Thyroid gland (tissue), 4 donors: Measurements from ENCODE around the gene MANEA. TPM values are rescaled to one million over a fixed set of nuclear protein-coding genes. Genes with fewer than 3 reads are reported as not detected.
"Not testable (repeated sequence)": the region's sequence is repeated elsewhere in the genome, so short reads cannot be mapped to it uniquely, and the experiment has no call there.

Experiments
- DNase-seq, 2 donors: peaks; one replicate each; pipeline ENCODE4 v3.0.0-alpha.2; 2019
- H3K27ac ChIP-seq, 3 donors: fragments of 200-600 bp; sonication (generic); 1 replicate in 2 of 3; 2 replicates in 1 of 3; pipeline ENCODE4 v1.5.1; 2016 to 2019; ENCODE audit warnings: mild to moderate bottlenecking in 1 of 3, moderate library complexity in 1 of 3
- H3K27me3 ChIP-seq: fragments of 200-600 bp; sonication (generic); one replicate; pipeline ENCODE4 v1.5.1; 2019
- H3K36me3 ChIP-seq, 2 donors: fragments of 200-600 bp; sonication (generic); one replicate each; pipeline ENCODE4 v1.5.1; 2016 to 2019
- H3K4me1 ChIP-seq, 2 donors: fragments of 200-600 bp; sonication (generic); one replicate each; pipeline ENCODE4 v1.5.1; 2017 to 2019
- H3K4me3 ChIP-seq, 3 donors: fragments of 200-600 bp; sonication (generic); replicated peaks in 1 of 3; 1 replicate in 2 of 3; 2 replicates in 1 of 3; pipeline ENCODE4 v1.5.1; 2016; ENCODE audit warnings: mild to moderate bottlenecking in 1 of 3
- H3K9me3 ChIP-seq: fragments of 200-600 bp; sonication (generic); one replicate; pipeline ENCODE4 v1.5.1; 2017
- POLR2A ChIP-seq, 2 donors: fragments of 450-650 bp; IDR thresholded peaks; one replicate each; pipeline ENCODE4 v1.6.1; 2017; ENCODE audit warnings: antibody characterized with exemption in 2 of 2, mild to moderate bottlenecking in 2 of 2, moderate library complexity in 1 of 2
- WGBS, 2 donors: methylation state at CpG; one replicate each; pipeline ENCODE4 v1.1.5; 2017; 5-methylcytosine and 5-hydroxymethylcytosine counted together
- intact Hi-C: fragments of 100-400 bp; cut with DNase I; formaldehyde crosslinking; loops from one replicate; pipeline ENCODE4 v1.15.1; 2023
- total RNA-seq, 4 donors: library from RNA; depleted of rRNA; stranded (reverse); fragments of >200 nt; gene quantifications; one replicate each; pipeline ENCODE4 v1.2.3, GENCODE V29; 2016
- TF ChIP-seq, protein P1 (sequence below), 6 experiments: fragments of 200-600 bp in 3 of 6; fragments of 450-650 bp in 3 of 6; sonication (generic) in 3 of 6; IDR thresholded peaks; one replicate each; pipeline ENCODE4 v1.5.1; 2016 to 2019; ENCODE audit warnings: antibody characterized with exemption in 6 of 6, mild to moderate bottlenecking in 2 of 6, inconsistent platforms in 1 of 6, moderate library complexity in 1 of 6

The MANEA gene
- total RNA-seq, 4 donors from 2014 or later = 9.6 to 13.6 (median 12.6) TPM

GRCh38 chr6:95581073-95581472, 3.7 kb downstream of the MANEA start:
- no peak overlapping the region for H3K4me3 ChIP-seq
- H3K4me1 ChIP-seq = peaks cover 7% of the 10 kb centered on the region in 2 donors
- H3K27ac ChIP-seq = no peak overlapping the region
- intact Hi-C loops = no loop called here
- no peaks in the 10 kb centered on the region for H3K9me3 ChIP-seq
- H3K36me3 ChIP-seq = no peaks in the 10 kb centered on the region
- TF ChIP-seq, protein P1, sequence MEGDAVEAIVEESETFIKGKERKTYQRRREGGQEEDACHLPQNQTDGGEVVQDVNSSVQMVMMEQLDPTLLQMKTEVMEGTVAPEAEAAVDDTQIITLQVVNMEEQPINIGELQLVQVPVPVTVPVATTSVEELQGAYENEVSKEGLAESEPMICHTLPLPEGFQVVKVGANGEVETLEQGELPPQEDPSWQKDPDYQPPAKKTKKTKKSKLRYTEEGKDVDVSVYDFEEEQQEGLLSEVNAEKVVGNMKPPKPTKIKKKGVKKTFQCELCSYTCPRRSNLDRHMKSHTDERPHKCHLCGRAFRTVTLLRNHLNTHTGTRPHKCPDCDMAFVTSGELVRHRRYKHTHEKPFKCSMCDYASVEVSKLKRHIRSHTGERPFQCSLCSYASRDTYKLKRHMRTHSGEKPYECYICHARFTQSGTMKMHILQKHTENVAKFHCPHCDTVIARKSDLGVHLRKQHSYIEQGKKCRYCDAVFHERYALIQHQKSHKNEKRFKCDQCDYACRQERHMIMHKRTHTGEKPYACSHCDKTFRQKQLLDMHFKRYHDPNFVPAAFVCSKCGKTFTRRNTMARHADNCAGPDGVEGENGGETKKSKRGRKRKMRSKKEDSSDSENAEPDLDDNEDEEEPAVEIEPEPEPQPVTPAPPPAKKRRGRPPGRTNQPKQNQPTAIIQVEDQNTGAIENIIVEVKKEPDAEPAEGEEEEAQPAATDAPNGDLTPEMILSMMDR (IDR thresholded peaks at IDR 0.05) = no peak
- TF ChIP-seq POLR2A (IDR thresholded peaks at IDR 0.05) = no peak
- no peak for DNase-seq
- H3K27me3 ChIP-seq = no peaks in the 10 kb centered on the region

- 94 to 97% methylated on average over 9 of the region's 9 CpGs for WGBS, 2 donors
- DNase-seq, H3K4me3 ChIP-seq, H3K36me3 ChIP-seq, H3K27me3 ChIP-seq, H3K4me1 ChIP-seq, H3K9me3 ChIP-seq, intact Hi-C loops, H3K27ac ChIP-seq: not testable (repeated sequence)
These were observed 6.9 kb downstream of the MANEA start for GRCh38 chr6:95584226-95584625.

- intact Hi-C loops = no loop called here
- Histone ChIP-seq H3K36me3 (no peaks in the 10 kb centered on the region), H3K27ac (no peak overlapping the region), H3K4me1 (no peaks in the 10 kb centered on the region), H3K4me3 (no peak overlapping the region), H3K27me3 (no peaks in the 10 kb centered on the region), H3K9me3 (no peaks in the 10 kb centered on the region)
- DNase-seq = no peak
- 96 to 98% methylated on average over 1 of the region's 1 CpG for WGBS, 2 donors
- TF ChIP-seq, protein P1 (IDR thresholded peaks at IDR 0.05) = no peak
- no peak for TF ChIP-seq POLR2A (IDR thresholded peaks at IDR 0.05)
These were observed 10.7 kb downstream of the MANEA start for GRCh38 chr6:95587989-95588388.

DNA sequence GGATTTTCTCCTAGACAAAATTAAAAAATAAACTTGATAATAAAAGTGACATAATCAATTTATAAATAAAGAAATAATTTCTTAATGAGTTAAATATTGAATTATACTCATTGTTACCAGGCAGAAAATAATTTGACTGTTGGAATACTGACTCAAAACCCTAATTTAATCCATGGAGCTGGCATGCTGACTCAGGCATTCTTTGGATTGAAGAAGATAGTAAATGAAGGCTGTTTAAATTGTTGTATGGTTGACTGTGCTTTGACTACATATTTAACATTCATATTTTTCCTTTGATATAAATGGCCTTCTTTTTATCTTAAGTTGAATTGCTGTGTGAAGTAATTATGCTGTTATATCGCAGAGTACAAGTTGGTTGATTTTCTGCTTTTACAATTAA, 11.7 kb downstream of the MANEA start:
- H3K4me3 ChIP-seq = no peak overlapping the region
- H3K27ac ChIP-seq = no peak overlapping the region
- H3K27me3 ChIP-seq = no peaks in the 10 kb centered on the region
- DNase-seq = no peak
- intact Hi-C loops = no loop called here
- WGBS, 2 donors = 95 to 97% methylated on average over 1 of the region's 1 CpG
- H3K36me3 ChIP-seq = no peaks in the 10 kb centered on the region
- TF ChIP-seq POLR2A (IDR thresholded peaks at IDR 0.05) = no peak
- TF ChIP-seq, protein P1 (IDR thresholded peaks at IDR 0.05) = no peak
- no peaks in the 10 kb centered on the region for H3K4me1 ChIP-seq
- H3K9me3 ChIP-seq = no peaks in the 10 kb centered on the region

DNA sequence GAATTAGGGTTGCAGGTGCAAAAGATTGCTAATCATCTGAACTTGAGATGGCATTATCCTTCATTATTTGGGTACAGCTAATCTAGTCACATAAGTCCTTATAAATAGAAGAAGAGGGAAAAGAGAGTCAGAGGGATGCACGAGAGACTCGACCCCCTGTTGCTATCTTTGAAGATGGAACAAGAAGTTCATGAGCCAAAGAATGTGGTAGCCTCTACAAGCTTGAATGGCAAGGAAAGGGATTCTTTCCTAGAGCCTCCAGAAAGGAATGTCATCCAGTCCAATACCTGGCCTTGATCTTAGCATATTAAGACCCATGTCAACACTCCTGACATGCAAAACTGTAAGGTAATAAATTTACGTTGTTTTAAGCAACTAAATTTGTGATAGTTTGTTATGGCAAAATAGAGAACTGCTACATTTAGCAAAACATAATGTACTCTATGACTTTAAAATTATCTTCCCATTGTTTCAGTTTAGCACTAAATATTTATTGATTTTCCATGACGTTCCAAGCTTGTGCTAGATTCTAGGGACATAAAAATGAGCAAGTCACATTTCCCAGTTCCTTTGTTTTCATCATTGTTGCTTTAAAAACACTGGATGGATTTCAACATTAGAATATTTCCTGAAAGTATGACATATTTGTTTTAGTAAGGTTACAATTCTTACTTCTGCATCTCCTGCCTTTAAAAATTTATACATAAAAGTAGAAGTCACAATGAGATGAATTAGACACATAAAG, 12.7 kb downstream of the MANEA start:
- Histone ChIP-seq H3K9me3 (no peaks in the 10 kb centered on the region), H3K27ac (no peak overlapping the region), H3K36me3 (no peaks in the 10 kb centered on the region), H3K4me3 (no peak overlapping the region), H3K27me3 (no peaks in the 10 kb centered on the region), H3K4me1 (peaks cover 0 to 4% of the 10 kb centered on the region in 2 donors)
- TF ChIP-seq, protein P1 (IDR thresholded peaks at IDR 0.05) = no peak
- TF ChIP-seq POLR2A (IDR thresholded peaks at IDR 0.05) = no peak
- DNase-seq = no peak
- 78 to 80% methylated on average over 4 of the region's 4 CpGs for WGBS, 2 donors
- intact Hi-C loops = no loop called here
